ENCODE results near the gene TRAPPC3.

GRCh38 chr1:36115931-36116330 lies 33.4 kb downstream of the TRAPPC3 start:
- TF ChIP-seq, protein P1, sequence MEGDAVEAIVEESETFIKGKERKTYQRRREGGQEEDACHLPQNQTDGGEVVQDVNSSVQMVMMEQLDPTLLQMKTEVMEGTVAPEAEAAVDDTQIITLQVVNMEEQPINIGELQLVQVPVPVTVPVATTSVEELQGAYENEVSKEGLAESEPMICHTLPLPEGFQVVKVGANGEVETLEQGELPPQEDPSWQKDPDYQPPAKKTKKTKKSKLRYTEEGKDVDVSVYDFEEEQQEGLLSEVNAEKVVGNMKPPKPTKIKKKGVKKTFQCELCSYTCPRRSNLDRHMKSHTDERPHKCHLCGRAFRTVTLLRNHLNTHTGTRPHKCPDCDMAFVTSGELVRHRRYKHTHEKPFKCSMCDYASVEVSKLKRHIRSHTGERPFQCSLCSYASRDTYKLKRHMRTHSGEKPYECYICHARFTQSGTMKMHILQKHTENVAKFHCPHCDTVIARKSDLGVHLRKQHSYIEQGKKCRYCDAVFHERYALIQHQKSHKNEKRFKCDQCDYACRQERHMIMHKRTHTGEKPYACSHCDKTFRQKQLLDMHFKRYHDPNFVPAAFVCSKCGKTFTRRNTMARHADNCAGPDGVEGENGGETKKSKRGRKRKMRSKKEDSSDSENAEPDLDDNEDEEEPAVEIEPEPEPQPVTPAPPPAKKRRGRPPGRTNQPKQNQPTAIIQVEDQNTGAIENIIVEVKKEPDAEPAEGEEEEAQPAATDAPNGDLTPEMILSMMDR (conservative IDR thresholded peaks at IDR 0.05 in 1 of 2, IDR thresholded peaks at IDR 0.05 in 1 of 2; ENCODE audit: extremely low read depth in 1 of 2, insufficient read depth in 1 of 2, low read depth in 1 of 2, low read length in 2 of 2): no peak
- TF ChIP-seq EZH2 (IDR thresholded peaks at IDR 0.05; ENCODE audit: borderline replicate concordance, low read length): no peak
